Hepatocyte (in vitro differentiated cells): Measurements from ENCODE around the gene RREB1.

Experiments used
- EZH2 ChIP-seq: fragments of 200-600 bp; sonication (generic); IDR thresholded peaks from 2 replicates; pipeline ENCODE4 v1.6.1; 2016; ENCODE audit warnings: antibody characterized with exemption, mild to moderate bottlenecking, borderline replicate concordance
- TF ChIP-seq, protein P1 (sequence below): fragments of 200-600 bp; sonication (generic); IDR thresholded peaks from 2 replicates; pipeline ENCODE4 v1.5.1; 2016; ENCODE audit warnings: antibody characterized with exemption, mild to moderate bottlenecking; ENCODE audit not compliant: poor library complexity

GRCh38 chr6:7188492-7188891, 80.7 kb downstream of the RREB1 start:
- TF ChIP-seq, protein P1, sequence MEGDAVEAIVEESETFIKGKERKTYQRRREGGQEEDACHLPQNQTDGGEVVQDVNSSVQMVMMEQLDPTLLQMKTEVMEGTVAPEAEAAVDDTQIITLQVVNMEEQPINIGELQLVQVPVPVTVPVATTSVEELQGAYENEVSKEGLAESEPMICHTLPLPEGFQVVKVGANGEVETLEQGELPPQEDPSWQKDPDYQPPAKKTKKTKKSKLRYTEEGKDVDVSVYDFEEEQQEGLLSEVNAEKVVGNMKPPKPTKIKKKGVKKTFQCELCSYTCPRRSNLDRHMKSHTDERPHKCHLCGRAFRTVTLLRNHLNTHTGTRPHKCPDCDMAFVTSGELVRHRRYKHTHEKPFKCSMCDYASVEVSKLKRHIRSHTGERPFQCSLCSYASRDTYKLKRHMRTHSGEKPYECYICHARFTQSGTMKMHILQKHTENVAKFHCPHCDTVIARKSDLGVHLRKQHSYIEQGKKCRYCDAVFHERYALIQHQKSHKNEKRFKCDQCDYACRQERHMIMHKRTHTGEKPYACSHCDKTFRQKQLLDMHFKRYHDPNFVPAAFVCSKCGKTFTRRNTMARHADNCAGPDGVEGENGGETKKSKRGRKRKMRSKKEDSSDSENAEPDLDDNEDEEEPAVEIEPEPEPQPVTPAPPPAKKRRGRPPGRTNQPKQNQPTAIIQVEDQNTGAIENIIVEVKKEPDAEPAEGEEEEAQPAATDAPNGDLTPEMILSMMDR: no peak
- TF ChIP-seq EZH2: no peak
